Transverse colon (tissue), 4 donors: ENCODE results near the gene SLC7A1. TPM values are rescaled to one million over a fixed set of nuclear protein-coding genes. Genes with fewer than 3 reads are reported as not detected.

Source experiments
- DNase-seq: peaks from one replicate; pipeline ENCODE4 v3.0.0-alpha.2; 2019
- H3K27ac ChIP-seq, 4 donors: fragments of 200-600 bp; sonication (generic); 2 replicates each; pipeline ENCODE4 v1.5.1; 2016 to 2018; ENCODE audit warnings: inconsistent platforms in 4 of 4
- H3K27me3 ChIP-seq: fragments of 200-600 bp; sonication (generic); 2 replicates; pipeline ENCODE4 v1.5.1; 2017; ENCODE audit warnings: inconsistent platforms
- H3K36me3 ChIP-seq, 4 donors: fragments of 200-600 bp; sonication (generic); 2 replicates each; pipeline ENCODE4 v1.5.1; 2017 to 2019; ENCODE audit warnings: inconsistent platforms in 4 of 4
- H3K4me1 ChIP-seq, 4 donors: fragments of 200-600 bp; sonication (generic); 2 replicates each; pipeline ENCODE4 v1.5.1; 2017 to 2020; ENCODE audit warnings: inconsistent platforms in 4 of 4
- H3K4me3 ChIP-seq, 4 donors: fragments of 200-600 bp; sonication (generic); 1 replicate in 1 of 4; 2 replicates in 3 of 4; pipeline versions ENCODE4 v1.5.1 to v1.6.1; 2017 to 2019; ENCODE audit warnings: inconsistent platforms in 4 of 4
- H3K9me3 ChIP-seq, 2 donors: fragments of 200-600 bp; sonication (generic); 2 replicates each; pipeline ENCODE4 v1.5.1; 2017 to 2019; ENCODE audit warnings: inconsistent platforms in 2 of 2
- EP300 ChIP-seq: sonication (generic); formaldehyde crosslinking; IDR thresholded peaks from one replicate; pipeline ENCODE4 v1.6.1; 2017; ENCODE audit warnings: antibody characterized with exemption, low read depth
- POLR2A ChIP-seq: fragments of 450-650 bp; IDR thresholded peaks from one replicate; pipeline ENCODE4 v1.6.1; 2016; ENCODE audit warnings: antibody characterized with exemption, mild to moderate bottlenecking, moderate library complexity
- POLR2AphosphoS5 ChIP-seq, 3 donors: sonication (generic); formaldehyde crosslinking; IDR thresholded peaks; one replicate each; pipeline ENCODE4 v1.6.1; 2016; ENCODE audit warnings: antibody characterized with exemption in 3 of 3
- WGBS, 2 donors: methylation state at CpG; one replicate each; pipeline ENCODE4 v1.1.5; 2018; ENCODE audit warnings: low coverage in 1 of 2; 5-methylcytosine and 5-hydroxymethylcytosine counted together
- in situ Hi-C, 4 donors: fragments of 200-750 bp; cut with MboI; loops; one replicate each; pipeline versions ENCODE4 v1.15.0 to v1.15.1; 2017; ENCODE audit warnings: low sequenced_read_pairs in 3 of 4, low pct_ligation_motif_present in 1 of 4, low pct_unique_long_range_greater_than_20kb in 1 of 4
- intact Hi-C: fragments of 100-400 bp; cut with DNase I; formaldehyde crosslinking; loops from one replicate; pipeline ENCODE4 v1.15.1; 2023; ENCODE audit warnings: low total_unique reads
- total RNA-seq, 4 donors: library from RNA; depleted of rRNA; stranded (reverse); fragments of >200 nt; gene quantifications; one replicate each; pipeline ENCODE4 v1.1.0, GENCODE V29; 2016
- TF ChIP-seq, protein P1 (sequence below), 5 experiments: fragments of 200-600 bp in 3 of 5; fragments of 450-650 bp in 2 of 5; sonication (generic) in 3 of 5; IDR thresholded peaks; 1 replicate in 2 of 5; 2 replicates in 3 of 5; pipeline ENCODE4 v1.5.1; 2016 to 2017; ENCODE audit warnings: antibody characterized with exemption in 5 of 5, inconsistent platforms in 3 of 5, mild to moderate bottlenecking in 2 of 5, moderate library complexity in 1 of 5

Gene SLC7A1
- total RNA-seq, 4 donors from 2014 or later, result 10.8 to 21.4 (median 17.9) TPM

- intact Hi-C loops, result no loop called here
- Histone ChIP-seq H3K4me3 (no peak overlapping the region), H3K27ac (no peak overlapping the region), H3K4me1 (peaks cover 0 to 4% (median 0%) of the 10 kb centered on the region in 4 donors), H3K9me3 (no peaks in the 10 kb centered on the region), H3K36me3 (no peaks in the 10 kb centered on the region), H3K27me3 (no peaks in the 10 kb centered on the region)
- WGBS, 2 donors, result 40 to 61% methylated on average over 3 to 6 of the region's 6 CpGs
- in situ Hi-C loops, result no loop called here
- TF ChIP-seq EP300 (no peak), POLR2AphosphoS5 (IDR thresholded peaks at IDR 0.05) (no peak), POLR2A (no peak)
- TF ChIP-seq, protein P1, sequence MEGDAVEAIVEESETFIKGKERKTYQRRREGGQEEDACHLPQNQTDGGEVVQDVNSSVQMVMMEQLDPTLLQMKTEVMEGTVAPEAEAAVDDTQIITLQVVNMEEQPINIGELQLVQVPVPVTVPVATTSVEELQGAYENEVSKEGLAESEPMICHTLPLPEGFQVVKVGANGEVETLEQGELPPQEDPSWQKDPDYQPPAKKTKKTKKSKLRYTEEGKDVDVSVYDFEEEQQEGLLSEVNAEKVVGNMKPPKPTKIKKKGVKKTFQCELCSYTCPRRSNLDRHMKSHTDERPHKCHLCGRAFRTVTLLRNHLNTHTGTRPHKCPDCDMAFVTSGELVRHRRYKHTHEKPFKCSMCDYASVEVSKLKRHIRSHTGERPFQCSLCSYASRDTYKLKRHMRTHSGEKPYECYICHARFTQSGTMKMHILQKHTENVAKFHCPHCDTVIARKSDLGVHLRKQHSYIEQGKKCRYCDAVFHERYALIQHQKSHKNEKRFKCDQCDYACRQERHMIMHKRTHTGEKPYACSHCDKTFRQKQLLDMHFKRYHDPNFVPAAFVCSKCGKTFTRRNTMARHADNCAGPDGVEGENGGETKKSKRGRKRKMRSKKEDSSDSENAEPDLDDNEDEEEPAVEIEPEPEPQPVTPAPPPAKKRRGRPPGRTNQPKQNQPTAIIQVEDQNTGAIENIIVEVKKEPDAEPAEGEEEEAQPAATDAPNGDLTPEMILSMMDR (IDR thresholded peaks at IDR 0.05), result no peak
- no peak for DNase-seq
These were observed 129.7 kb downstream of the SLC7A1 start for GRCh38 chr13:29465741-29466293.

- WGBS, 2 donors, result 80 to 85% methylated on average over 2 to 4 of the region's 4 CpGs
- intact Hi-C loops (no loop called here), in situ Hi-C loops (no loop called here)
- Histone ChIP-seq H3K27me3 (no peaks in the 10 kb centered on the region), H3K36me3 (no peaks in the 10 kb centered on the region), H3K4me3 (no peak overlapping the region), H3K4me1 (peaks cover 0 to 4% (median 0%) of the 10 kb centered on the region in 4 donors), H3K9me3 (no peaks in the 10 kb centered on the region), H3K27ac (no peak overlapping the region)
- TF ChIP-seq POLR2AphosphoS5 (IDR thresholded peaks at IDR 0.05) (no peak), EP300 (no peak), POLR2A (no peak)
- TF ChIP-seq, protein P1 (IDR thresholded peaks at IDR 0.05), result no peak
- no peak for DNase-seq
These were observed 131.3 kb downstream of the SLC7A1 start for GRCh38 chr13:29464105-29464679.

DNA sequence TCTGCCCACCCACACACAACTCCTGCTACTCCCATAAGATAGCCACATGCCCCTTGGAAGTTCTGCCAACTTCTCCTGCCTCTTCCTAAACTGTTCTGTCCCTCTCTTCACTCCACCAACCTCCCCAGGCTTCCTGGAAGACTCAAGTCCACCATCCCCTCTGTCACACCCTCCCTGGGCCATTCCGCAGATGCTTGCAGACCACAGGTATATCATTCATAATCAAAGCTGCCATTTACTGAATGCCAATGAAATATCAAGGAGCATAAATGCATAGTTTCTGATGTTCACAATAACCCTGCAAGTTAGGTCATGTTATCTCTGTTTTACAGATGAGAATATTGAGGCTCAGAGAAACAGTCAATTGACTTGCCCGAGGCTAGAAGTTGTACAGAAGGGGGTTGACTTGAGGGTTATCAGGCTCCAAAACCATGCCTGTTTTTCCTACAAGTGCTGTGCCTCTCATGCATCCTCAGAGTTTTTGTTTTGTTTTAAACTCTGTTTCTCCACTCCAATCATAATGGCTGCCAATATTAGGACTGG lies 135.6 kb downstream of the SLC7A1 start:
- no peaks in the 10 kb centered on the region for H3K4me1 ChIP-seq
- TF ChIP-seq POLR2AphosphoS5 (IDR thresholded peaks at IDR 0.05), result no peak
- no peak for TF ChIP-seq POLR2A
- no peak for TF ChIP-seq EP300
- TF ChIP-seq, protein P1 (IDR thresholded peaks at IDR 0.05), result no peak
- in situ Hi-C loops, result no loop called here

More for the DNA sequence above, 135.6 kb downstream of the SLC7A1 start:
- WGBS, 2 donors, result 74 to 93% methylated on average over 2 of the region's 2 CpGs
- no peak overlapping the region for H3K4me3 ChIP-seq
- no peaks in the 10 kb centered on the region for H3K36me3 ChIP-seq
- H3K9me3 ChIP-seq, result no peaks in the 10 kb centered on the region
- no peaks in the 10 kb centered on the region for H3K27me3 ChIP-seq
- intact Hi-C loops, result no loop called here
- H3K27ac ChIP-seq, result no peak overlapping the region
- no peak for DNase-seq
